GM23248 (cell line): Measurements from ENCODE around the gene ZNF576. TPM values are rescaled to one million over a fixed set of nuclear protein-coding genes. Genes with fewer than 3 reads are reported as not detected.

Source experiments
- DNase-seq: peaks from one replicate; pipeline ENCODE4 v3.0.0-alpha.2; 2015
- H2AFZ ChIP-seq: fragments of 200-600 bp; sonication (generic); 2 replicates; pipeline ENCODE4 v1.6.1; 2016; ENCODE audit warnings: antibody characterized with exemption
- H3F3A ChIP-seq: fragments of 200-600 bp; sonication (generic); 2 replicates; pipeline ENCODE4 v1.6.1; 2016; ENCODE audit warnings: mild to moderate bottlenecking, antibody characterized with exemption, mixed run types; ENCODE audit not compliant: insufficient read depth
- H3K27ac ChIP-seq: fragments of 200-600 bp; sonication (generic); 2 replicates; pipeline ENCODE4 v1.5.1; 2016; ENCODE audit warnings: mild to moderate bottlenecking
- H3K27me3 ChIP-seq: fragments of 200-600 bp; sonication (generic); replicated peaks from 2 replicates; pipeline ENCODE4 v1.6.1; 2016; ENCODE audit warnings: mild to moderate bottlenecking; ENCODE audit not compliant: insufficient read depth
- H3K36me3 ChIP-seq: fragments of 200-600 bp; sonication (generic); 2 replicates; pipeline ENCODE4 v1.6.1; 2016; ENCODE audit warnings: low read depth, mild to moderate bottlenecking
- H3K4me1 ChIP-seq: fragments of 200-600 bp; sonication (generic); 2 replicates; pipeline ENCODE4 v1.6.1; 2016; ENCODE audit warnings: mild to moderate bottlenecking; ENCODE audit not compliant: insufficient read depth
- H3K4me2 ChIP-seq: fragments of 200-600 bp; sonication (generic); one replicate; pipeline ENCODE4 v1.6.1; 2016; ENCODE audit warnings: mild to moderate bottlenecking; ENCODE audit not compliant: unreplicated experiment
- H3K4me3 ChIP-seq: fragments of 200-600 bp; sonication (generic); 2 replicates; pipeline ENCODE4 v1.5.1; 2016; ENCODE audit warnings: mild to moderate bottlenecking
- H3K79me2 ChIP-seq: fragments of 200-600 bp; sonication (generic); 2 replicates; pipeline ENCODE4 v1.6.1; 2016; ENCODE audit warnings: mild to moderate bottlenecking; ENCODE audit not compliant: insufficient read depth
- H3K9ac ChIP-seq: fragments of 200-600 bp; sonication (generic); 2 replicates; pipeline ENCODE4 v1.6.1; 2016; ENCODE audit warnings: mild to moderate bottlenecking
- H3K9me2 ChIP-seq: fragments of 200-600 bp; sonication (generic); 2 replicates; pipeline ENCODE4 v1.6.1; 2016; ENCODE audit warnings: mixed run types, mild to moderate bottlenecking, moderate library complexity; ENCODE audit not compliant: insufficient read depth
- H3K9me3 ChIP-seq: fragments of 200-600 bp; sonication (generic); one replicate; pipeline ENCODE4 v1.6.1; 2017; ENCODE audit warnings: low read depth
- H4K20me1 ChIP-seq: fragments of 200-600 bp; sonication (generic); 2 replicates; pipeline ENCODE4 v1.6.0; 2016; ENCODE audit not compliant: insufficient read depth
- EZH2 ChIP-seq: fragments of 200-600 bp; sonication (generic); IDR thresholded peaks from 2 replicates; pipeline ENCODE4 v1.6.1; 2018; ENCODE audit warnings: antibody characterized with exemption, mild to moderate bottlenecking; ENCODE audit not compliant: insufficient read depth, poor library complexity, severe bottlenecking
- EZH2phosphoT487 ChIP-seq: fragments of 200-600 bp; sonication (generic); IDR thresholded peaks from 2 replicates; pipeline ENCODE4 v1.6.1; 2018; ENCODE audit warnings: antibody characterized with exemption, moderate library complexity, mild to moderate bottlenecking, low read depth; ENCODE audit not compliant: insufficient read depth
- WGBS, 2 experiments: methylation state at CpG; one replicate each; pipeline ENCODE4 v1.1.6; 2015 to 2017; ENCODE audit warnings: low lambda C conversion rate in 2 of 2, low coverage in 1 of 2; ENCODE audit errors: missing lambda C conversion rate in 2 of 2; 5-methylcytosine and 5-hydroxymethylcytosine counted together
- in situ Hi-C: fragments of 300-500 bp; cut with MboI; formaldehyde crosslinking; loops from 2 replicates; pipeline ENCODE4 v1.15.0; 2020
- polyA plus RNA-seq: library from polyadenylated mRNA; unstranded; fragments of >200 nt; fragmentation: Nextera tagmentation; extraction: Ambion mirVana; gene quantifications from 2 replicates; pipeline ENCODE4 v1.2.1, GENCODE V29; 2016
- total RNA-seq: library from RNA; depleted of rRNA; stranded (reverse); fragments of >200 nt; shearing (Covaris generic); gene quantifications from 2 replicates; pipeline ENCODE4 v1.2.3, GENCODE V29; 2014

Gene ZNF576
- total and polyA plus RNA-seq, 2 experiments from 2014 or later = 11.7 to 19.3 TPM

DNA sequence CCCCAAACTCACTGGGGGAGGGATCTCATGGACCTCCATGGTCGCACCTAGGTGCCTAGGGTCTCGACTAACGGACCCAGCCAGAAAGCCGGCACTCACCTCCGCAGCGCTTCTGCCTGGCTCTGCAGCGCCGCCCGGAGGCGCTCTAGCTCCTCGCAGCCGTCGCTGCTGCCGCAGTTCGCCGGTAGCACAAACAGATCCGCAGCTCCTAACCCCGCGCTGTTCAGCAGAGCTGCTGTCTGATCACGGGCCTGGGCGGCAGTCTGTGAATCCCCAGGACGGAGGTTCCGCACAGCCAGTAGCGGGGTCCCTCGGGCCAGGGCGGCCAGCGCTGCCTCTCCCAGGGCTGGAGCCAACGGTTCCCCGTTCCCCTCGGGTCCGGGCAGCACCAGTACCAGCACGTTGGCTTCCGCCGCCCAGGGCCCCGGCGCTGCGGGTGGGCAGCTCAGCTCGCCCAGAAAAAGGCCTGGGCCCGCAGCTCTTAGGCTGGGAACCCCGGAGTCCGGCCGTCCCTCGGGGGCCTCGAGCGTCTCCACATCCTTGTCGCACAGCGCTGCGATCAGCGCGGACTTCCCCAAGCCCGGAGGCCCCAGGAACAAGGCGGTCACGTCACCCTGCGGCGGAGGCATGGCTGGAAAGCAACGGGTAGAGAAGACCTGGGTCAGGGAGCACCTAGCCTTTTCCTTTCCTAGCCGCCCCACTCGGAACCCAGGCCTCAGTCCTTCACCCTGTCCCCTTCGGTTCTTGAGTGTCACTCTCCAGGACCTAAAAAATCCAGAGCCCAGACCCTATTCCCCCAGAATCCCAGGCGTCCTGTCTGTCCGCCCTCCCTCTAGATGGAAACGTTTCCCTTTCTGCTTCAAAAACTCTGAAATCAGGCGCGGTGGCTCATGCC is 1.4 kb upstream of the ZNF576 start:
- Histone ChIP-seq H3K9me2 (no peaks in the 10 kb centered on the region), H3K4me1 (peaks cover 22% of the 10 kb centered on the region), H3K27me3 (no peaks in the 10 kb centered on the region), H3K79me2 (peaks cover 82% of the 10 kb centered on the region), H3K4me2 (peak overlapping the region; percentile 85), H3K27ac (peak overlapping the region; percentile 79), H2AFZ (peak overlapping the region; percentile 80), H3K4me3 (peak overlapping the region; percentile 94), H3F3A (peaks cover 4% of the 10 kb centered on the region; the same call in 1 of the 2 replicates), H3K9ac (peak overlapping the region; percentile 86), H4K20me1 (no peaks in the 10 kb centered on the region), H3K9me3 (no peaks in the 10 kb centered on the region), H3K36me3 (no peaks in the 10 kb centered on the region; the same call in 1 of the 2 replicates)
- 3% methylated on average over 56 to 64 of the region's 64 CpGs for WGBS, 2 experiments
- DNase-seq = peak; percentile 85
- in situ Hi-C loops = no loop called here
- no peak for TF ChIP-seq EZH2phosphoT487
- no peak for TF ChIP-seq EZH2

DNA sequence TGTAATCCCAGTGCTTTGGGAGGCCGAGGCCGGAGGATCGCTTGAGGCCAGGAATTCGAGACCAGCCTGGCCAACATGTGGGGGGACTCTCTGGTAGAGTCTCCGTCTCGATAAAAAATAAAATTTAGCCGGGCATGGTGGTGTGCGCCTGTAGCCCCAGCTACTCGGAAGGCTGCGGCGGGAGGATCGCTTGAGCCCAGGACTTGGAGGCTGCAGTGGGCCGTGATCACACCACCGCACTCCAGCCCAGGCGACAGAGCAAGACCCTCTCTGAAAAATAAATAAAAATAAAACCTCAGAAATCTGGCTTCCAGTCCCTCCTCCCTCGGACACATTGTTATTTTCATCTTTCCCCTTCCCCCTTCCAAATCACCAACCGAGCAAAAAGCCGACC is 793 bp upstream of the ZNF576 start:
- no peak for TF ChIP-seq EZH2
- no peak for TF ChIP-seq EZH2phosphoT487
- Histone ChIP-seq H3K79me2 (peaks cover 81% of the 10 kb centered on the region), H2AFZ (peak overlapping the region; percentile 80), H3K27me3 (no peaks in the 10 kb centered on the region), H3K9ac (peak overlapping the region; percentile 86), H3K27ac (peak overlapping the region; percentile 79), H4K20me1 (no peaks in the 10 kb centered on the region), H3K36me3 (no peaks in the 10 kb centered on the region; the same call in 1 of the 2 replicates), H3K4me3 (peak overlapping the region; percentile 94), H3K9me2 (no peaks in the 10 kb centered on the region), H3K4me2 (peak overlapping the region; percentile 85), H3F3A (peaks cover 4% of the 10 kb centered on the region; the same call in 1 of the 2 replicates), H3K9me3 (no peaks in the 10 kb centered on the region), H3K4me1 (peaks cover 22% of the 10 kb centered on the region)
- in situ Hi-C loops = no loop called here
- DNase-seq = no peak
- whole genome bisulfite sequencing, 2 experiments = 1% methylated on average over 18 of the region's 18 CpGs

DNA sequence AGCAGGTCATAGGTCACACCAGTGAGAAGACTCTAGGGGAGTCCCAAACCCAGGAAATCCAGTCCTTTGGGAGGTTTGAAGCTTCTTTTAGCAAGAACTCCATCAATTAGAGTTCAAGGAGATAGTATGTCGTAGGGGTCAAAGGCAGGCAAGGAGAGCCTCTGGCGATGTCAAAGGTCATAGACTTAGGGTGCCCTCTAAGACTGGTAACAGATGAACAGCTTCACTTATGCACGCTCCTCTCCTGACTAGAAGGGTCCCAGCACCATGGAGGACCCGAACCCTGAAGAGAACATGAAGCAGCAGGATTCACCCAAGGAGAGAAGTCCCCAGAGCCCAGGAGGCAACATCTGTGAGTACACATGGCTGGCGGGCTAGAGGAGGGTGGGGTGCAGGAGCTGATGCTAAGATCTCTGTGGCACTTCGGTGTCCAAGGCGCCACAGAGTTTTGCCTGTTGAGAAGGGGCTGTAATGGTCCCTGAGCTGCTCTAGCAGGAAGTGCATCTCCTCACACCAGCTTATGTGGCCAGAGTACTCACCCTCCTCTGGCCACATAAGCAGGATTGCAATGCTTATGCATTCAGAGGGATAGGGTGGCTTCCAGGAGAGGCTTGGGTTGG is 557 bp downstream of the ZNF576 start:
- H4K20me1 ChIP-seq = no peaks in the 10 kb centered on the region
- H3K9ac ChIP-seq = peak overlapping the region; percentile 97
- H3K9me3 ChIP-seq = no peaks in the 10 kb centered on the region
- DNase-seq = peak; percentile 51
- peaks cover 71% of the 10 kb centered on the region for H3K79me2 ChIP-seq
- WGBS, 2 experiments = 20 to 25% methylated on average over 7 of the region's 7 CpGs
- H3K27me3 ChIP-seq = no peaks in the 10 kb centered on the region
- TF ChIP-seq EZH2phosphoT487 (no peak), EZH2 (no peak)
- H3K36me3 ChIP-seq = peaks cover 4% of the 10 kb centered on the region; the same call in 1 of the 2 replicates
- peaks cover 4% of the 10 kb centered on the region; the same call in 1 of the 2 replicates for H3F3A ChIP-seq
- in situ Hi-C loops = no loop called here
- no peaks in the 10 kb centered on the region for H3K9me2 ChIP-seq
- peak overlapping the region; percentile 98 for H3K27ac ChIP-seq
- H3K4me2 ChIP-seq = peak overlapping the region; percentile 91
- H3K4me1 ChIP-seq = peaks cover 22% of the 10 kb centered on the region
- peak overlapping the region; percentile 87 for H2AFZ ChIP-seq
- peak overlapping the region; percentile 96 for H3K4me3 ChIP-seq

DNA sequence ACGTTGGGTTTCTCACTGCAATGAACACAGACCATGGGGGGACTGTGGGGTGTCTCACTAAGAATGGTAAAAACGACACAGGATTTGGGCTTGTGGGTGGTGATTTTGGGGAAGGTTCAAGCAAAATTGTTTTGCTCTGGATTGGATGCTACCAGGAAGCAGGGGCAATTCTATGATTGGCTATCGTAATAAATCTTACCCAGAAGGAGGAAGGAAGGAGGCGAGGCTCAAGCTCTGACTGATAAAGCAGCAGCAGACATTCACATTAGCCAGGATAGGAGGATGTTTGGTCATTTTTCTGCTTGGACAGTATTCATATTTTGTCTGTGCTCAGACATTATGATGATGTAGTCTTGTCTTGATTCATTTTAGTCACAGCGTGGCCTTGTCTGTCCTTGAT is 1.5 kb downstream of the ZNF576 start:
- in situ Hi-C loops = no loop called here
- Histone ChIP-seq H3K79me2 (peaks cover 65% of the 10 kb centered on the region), H3F3A (peaks cover 4% of the 10 kb centered on the region; the same call in 1 of the 2 replicates), H3K36me3 (peaks cover 4% of the 10 kb centered on the region; the same call in 1 of the 2 replicates), H3K27me3 (no peaks in the 10 kb centered on the region), H4K20me1 (no peaks in the 10 kb centered on the region), H3K9me2 (no peaks in the 10 kb centered on the region), H3K4me1 (peaks cover 22% of the 10 kb centered on the region), H3K4me2 (peak overlapping the region; percentile 91), H3K27ac (peak overlapping the region; percentile 98; the same call in 1 of the 2 replicates), H3K9ac (peak overlapping the region; percentile 97), H3K9me3 (no peaks in the 10 kb centered on the region), H2AFZ (no peak overlapping the region), H3K4me3 (peak overlapping the region; percentile 96)
- peak; percentile 22 for DNase-seq
- TF ChIP-seq EZH2 (no peak), EZH2phosphoT487 (no peak)
- 56% methylated on average over 5 of the region's 5 CpGs for WGBS, 2 experiments
